Stimulated activated naive CD8-positive, alpha-beta T cell treated with anti-CD3 and anti-CD28 coated beads, Interleukin-15, Interleukin-2, amounts not matched to agents 100 U/mL and 50 U/mL, for 24 hours (primary cell): ENCODE data around the gene NHLH1.

Source experiments
- ATAC-seq: fragments of 150-1000 bp; cut with Tn5 transposase; one replicate; pipeline ENCODE4 v1.10.0; 2021
- DNase-seq: peaks from one replicate; pipeline ENCODE4 v3.0.0; 2021

Gene NHLH1

DNA sequence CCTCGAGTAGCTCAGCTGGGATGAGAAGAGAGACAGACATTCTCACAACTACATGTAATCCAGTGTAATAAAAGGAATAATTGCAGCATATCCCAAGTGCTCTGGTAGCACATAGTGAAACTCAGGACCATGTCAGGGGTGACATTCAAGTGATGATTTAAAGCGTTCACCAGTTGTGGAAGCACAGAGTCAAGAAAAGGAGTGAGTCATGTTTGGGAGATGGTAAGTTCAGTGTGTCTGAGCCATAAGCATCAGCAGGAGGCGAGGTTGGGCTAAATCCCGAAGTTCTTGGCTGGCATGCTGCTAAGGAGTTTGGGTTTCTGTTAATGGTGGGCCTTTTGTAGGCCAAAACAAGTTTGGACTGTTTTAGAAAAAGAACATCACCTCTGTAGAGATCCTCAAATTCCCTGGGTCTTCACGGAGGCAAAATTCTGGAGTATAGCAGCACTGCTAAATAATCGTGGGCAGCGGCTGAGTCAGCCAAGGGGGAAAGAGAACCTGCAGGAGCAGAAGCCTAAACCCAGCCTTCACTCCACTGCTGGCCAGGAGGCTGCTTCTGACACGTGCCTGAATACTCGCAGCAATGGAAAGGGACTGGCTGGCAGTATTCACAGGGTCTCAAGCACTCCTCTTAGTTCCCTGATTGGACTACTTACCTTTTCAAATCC, 7.2 kb upstream of the NHLH1 start:
- ATAC-seq (no peak), DNase-seq (no peak)

DNA sequence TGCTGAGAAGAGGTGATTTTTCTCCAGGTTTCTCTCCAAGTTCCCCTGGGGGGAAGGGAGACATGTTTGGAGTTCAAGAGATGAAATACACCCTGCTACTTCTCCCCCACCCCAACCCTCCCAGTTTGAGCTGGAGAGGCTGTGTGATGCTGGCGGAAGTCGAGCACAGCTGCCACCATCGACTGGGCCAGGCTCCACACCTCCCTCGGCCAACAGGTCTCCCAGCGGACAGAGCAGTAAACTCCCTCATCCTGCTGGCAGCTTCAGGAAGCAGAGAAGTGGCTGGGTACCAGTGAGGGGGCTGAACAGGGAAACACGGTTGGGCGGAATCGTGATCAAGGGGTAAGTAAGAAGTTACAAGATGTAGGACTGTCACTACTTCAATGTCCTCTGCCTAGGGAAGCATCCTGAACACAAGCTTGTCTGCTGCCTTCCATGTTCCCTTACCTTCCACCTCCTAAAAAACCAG, 6.6 kb upstream of the NHLH1 start:
- no peak for ATAC-seq
- DNase-seq: no peak

GRCh38 chr1:160361199-160361598, 5.7 kb upstream of the NHLH1 start:
- ATAC-seq: no peak
- no peak for DNase-seq

GRCh38 chr1:160361814-160362167, 5.1 kb upstream of the NHLH1 start:
- DNase-seq (no peak), ATAC-seq (no peak)

- DNase-seq: no peak
- no peak for ATAC-seq
Observed at GRCh38 chr1:160362168-160362957, 4.5 kb upstream of the NHLH1 start.

DNA sequence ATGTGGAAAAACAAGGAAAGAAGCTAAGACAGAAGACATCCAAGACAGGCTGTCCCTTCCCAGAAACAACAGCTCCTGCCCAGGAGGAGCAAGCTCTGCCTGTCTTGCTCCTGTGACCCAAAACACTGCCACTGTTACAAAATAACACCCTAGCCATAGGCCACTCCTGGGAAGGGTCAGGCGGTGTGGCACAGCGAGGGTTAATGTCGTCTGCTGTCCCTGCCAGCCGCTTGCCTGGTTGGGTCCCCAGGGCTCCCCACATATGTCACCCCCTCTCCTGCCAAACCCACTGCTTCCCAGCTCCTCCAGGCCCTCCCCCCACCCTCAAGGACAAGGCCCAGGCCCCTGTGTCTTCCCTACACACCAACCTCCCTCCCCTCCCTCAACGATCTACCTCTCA, 3.9 kb upstream of the NHLH1 start:
- ATAC-seq: no peak
- no peak for DNase-seq

- DNase-seq: no peak
- ATAC-seq: no peak
Observed at GRCh38 chr1:160363951-160364735, 2.7 kb upstream of the NHLH1 start.

- DNase-seq (no peak), ATAC-seq (no peak)
Observed at GRCh38 chr1:160365325-160365724, 1.5 kb upstream of the NHLH1 start.

GRCh38 chr1:160367516-160367900, 637 bp downstream of the NHLH1 start:
- DNase-seq (no peak), ATAC-seq (no peak)

DNA sequence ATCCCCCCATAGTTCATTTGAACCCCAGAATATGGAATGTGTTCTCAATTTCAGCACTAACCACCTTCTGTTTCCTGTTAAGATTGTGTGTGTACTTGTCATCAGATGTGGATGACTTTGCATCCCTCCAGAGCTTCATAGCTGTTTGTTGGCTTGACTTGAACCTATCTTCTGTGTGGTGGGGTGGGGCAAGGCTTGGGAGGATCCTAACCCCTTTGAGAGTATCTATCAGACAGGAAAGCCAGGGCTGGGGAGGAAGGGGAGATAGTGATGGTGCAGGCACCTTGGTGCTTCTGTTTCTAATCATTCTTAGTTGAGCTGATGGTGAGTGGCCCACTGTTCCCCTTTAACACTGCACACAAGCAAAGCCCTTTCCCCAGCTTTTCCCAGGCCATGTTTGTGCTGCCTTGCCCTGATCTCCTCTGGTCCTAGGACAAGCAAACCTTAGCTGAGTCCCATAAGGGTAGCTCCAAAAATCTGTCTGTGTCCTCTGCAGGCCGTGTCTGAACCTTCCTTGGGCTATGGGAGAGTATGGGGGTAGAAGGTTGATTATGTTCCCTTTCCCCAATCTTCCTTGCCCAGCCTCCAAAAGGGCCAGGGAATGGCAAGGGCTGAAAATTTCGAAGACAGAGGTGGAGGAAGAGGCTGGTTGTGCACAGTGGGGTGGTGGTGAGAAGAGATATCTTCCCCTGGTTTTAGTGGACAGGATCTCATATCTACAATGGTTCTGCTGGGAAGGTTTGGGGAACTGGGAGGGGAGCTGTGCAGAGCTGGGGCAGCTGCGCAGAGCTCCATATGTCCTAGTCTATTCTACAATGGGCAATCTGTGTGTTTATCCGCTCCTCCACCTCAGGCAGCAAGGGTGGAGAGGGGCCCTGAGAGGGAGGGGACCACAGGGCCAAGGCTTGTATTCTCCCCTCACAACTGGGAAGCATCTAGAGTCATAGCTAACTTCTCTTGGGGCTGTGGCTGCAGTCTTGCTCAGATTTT, 1.4 kb downstream of the NHLH1 start:
- DNase-seq: no peak

GRCh38 chr1:160369087-160369486, 2.2 kb downstream of the NHLH1 start:
- ATAC-seq (no peak), DNase-seq (no peak)

More for the DNA sequence above, 1.4 kb downstream of the NHLH1 start:
- no peak for ATAC-seq

DNA sequence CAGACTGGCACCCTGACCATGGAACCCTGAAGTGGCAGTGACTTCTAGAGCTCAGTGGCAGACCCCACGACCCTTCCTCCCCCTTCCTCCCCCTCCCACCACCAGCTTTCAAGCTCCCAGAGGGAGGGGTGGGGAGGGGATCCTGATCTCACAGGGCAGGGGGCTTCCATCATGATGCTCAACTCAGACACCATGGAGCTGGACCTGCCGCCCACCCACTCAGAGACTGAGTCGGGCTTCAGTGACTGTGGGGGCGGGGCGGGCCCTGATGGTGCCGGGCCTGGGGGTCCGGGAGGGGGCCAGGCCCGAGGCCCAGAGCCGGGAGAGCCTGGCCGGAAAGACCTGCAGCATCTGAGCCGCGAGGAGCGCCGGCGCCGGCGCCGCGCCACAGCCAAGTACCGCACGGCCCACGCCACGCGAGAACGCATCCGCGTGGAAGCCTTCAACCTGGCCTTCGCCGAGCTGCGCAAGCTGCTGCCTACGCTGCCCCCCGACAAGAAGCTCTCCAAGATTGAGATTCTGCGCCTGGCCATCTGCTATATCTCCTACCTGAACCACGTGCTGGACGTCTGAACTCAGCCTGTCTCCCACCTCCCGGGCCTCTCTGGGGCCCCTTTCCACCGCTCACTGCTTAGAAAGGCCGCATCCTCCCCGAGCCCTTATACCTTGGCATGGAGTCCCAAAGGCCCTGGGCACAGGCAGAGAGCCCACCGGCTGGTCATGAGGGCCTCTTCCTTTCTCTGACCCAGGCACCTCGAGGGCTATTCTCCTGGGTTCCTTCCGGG, 3.9 kb downstream of the NHLH1 start:
- ATAC-seq (no peak), DNase-seq (no peak)

- no peak for DNase-seq
- ATAC-seq: no peak
Observed at GRCh38 chr1:160371346-160371631, 4.4 kb downstream of the NHLH1 start.

GRCh38 chr1:160371756-160372155, 4.9 kb downstream of the NHLH1 start:
- DNase-seq: no peak
- ATAC-seq: no peak

DNA sequence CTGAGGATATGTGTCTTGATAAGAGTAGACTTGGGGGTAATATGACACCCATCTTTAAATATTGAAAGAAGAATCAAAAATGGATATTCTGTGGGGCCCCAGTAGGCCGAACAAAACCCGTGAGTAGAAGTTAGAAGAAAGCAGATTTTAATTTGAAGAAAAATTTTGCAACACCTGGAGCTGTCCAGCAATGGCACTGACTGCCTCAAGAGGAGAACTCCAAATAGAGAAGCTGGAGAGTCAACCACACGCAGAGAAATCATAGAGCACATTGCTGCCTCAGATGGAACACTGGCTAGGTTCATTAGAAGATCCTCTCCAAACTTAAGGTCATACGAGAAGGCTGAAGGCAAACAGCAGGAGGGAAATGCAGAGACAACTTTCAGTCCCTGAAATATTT, 6.8 kb downstream of the NHLH1 start:
- ATAC-seq: no peak
- no peak for DNase-seq

DNA sequence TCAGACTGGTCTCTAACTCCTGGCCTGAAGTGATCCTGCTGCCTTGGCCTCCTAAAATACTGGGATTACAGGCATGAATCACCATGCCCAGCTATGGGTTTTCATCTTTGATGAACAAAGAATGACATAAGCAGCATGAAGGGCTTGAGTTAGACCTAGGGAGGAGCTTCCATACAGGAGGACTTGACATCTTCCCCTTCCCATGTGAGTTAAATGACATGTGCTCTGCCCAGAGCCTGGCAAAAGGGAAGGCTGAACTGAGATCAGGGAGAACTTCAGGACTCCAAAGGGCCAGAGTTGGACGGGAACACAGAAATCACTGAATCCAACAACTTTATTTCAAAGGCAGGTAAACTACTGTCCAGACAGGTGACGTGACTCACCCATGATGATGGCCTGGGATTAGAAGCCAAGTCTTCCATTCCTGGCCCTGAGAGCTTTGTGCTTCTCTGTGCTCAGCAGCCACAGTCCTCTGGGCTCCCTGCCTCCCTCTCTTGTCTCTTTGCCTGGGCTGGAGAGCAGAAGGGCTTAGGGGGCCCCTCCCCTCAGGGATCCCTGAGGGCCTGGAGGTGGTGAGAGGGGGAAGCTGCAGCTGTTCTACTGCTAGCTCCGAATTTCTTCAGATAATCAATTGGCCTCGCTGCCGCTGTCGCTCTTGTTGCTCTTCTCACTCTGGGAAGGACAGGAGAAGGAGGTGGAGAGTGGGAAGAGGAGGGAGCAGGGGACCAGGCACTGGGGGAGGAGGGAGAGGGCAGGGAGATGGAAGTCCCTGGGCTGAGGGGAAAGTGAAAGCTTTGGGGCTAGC, 7.6 kb downstream of the NHLH1 start:
- ATAC-seq: no peak
- DNase-seq: no peak

- DNase-seq (no peak), ATAC-seq (peak; percentile 52)
Observed at GRCh38 chr1:160375788-160376524, 9.1 kb downstream of the NHLH1 start.

- DNase-seq: no peak
- peak; percentile 69 for ATAC-seq
Observed at GRCh38 chr1:160376525-160377131, 9.8 kb downstream of the NHLH1 start.

- no peak for ATAC-seq
- DNase-seq: no peak
Observed at GRCh38 chr1:160377585-160378206, 10.8 kb downstream of the NHLH1 start.
